PC-9 (cell line): ENCODE measurements around the gene SGK1.

Experiments used
- EZH2 ChIP-seq: fragments of 200-600 bp; sonication (generic); IDR thresholded peaks from 2 replicates; pipeline ENCODE4 v1.8.0; 2017; ENCODE audit warnings: antibody characterized with exemption, low read depth
- TF ChIP-seq, protein P1 (sequence below): fragments of 200-600 bp; sonication (generic); conservative IDR thresholded peaks from 2 replicates; pipeline ENCODE4 v1.6.1; 2017; ENCODE audit warnings: mixed run types, antibody characterized with exemption, mild to moderate bottlenecking, moderate library complexity

- TF ChIP-seq, protein P1, sequence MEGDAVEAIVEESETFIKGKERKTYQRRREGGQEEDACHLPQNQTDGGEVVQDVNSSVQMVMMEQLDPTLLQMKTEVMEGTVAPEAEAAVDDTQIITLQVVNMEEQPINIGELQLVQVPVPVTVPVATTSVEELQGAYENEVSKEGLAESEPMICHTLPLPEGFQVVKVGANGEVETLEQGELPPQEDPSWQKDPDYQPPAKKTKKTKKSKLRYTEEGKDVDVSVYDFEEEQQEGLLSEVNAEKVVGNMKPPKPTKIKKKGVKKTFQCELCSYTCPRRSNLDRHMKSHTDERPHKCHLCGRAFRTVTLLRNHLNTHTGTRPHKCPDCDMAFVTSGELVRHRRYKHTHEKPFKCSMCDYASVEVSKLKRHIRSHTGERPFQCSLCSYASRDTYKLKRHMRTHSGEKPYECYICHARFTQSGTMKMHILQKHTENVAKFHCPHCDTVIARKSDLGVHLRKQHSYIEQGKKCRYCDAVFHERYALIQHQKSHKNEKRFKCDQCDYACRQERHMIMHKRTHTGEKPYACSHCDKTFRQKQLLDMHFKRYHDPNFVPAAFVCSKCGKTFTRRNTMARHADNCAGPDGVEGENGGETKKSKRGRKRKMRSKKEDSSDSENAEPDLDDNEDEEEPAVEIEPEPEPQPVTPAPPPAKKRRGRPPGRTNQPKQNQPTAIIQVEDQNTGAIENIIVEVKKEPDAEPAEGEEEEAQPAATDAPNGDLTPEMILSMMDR, result no peak
- no peak for TF ChIP-seq EZH2
These were observed 165.0 kb downstream of the SGK1 start for GRCh38 chr6:134152767-134153485.
